Measurements from ENCODE around the gene CDK6.

Gene CDK6

DNA sequence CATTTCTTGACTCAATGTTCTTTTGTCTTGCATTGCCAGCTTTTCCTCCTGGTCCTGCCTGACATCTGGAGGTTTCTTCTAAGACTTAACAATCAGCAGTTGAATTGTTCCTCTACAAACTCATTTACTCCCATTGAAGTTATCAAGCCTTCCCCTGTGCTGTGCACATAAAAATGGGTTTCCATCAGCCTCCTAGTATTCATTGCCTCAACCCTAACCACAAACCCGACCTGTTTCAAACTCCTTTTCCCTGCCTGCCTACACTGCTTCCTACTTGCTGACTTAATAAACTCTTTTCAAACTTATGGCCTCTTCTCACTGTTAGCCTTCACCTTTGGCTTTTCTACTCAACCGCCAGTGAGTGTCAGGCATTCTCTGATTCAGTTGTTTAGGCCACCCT is 9.4 kb upstream of the CDK6 start:
- no peak for DNase-seq

DNA sequence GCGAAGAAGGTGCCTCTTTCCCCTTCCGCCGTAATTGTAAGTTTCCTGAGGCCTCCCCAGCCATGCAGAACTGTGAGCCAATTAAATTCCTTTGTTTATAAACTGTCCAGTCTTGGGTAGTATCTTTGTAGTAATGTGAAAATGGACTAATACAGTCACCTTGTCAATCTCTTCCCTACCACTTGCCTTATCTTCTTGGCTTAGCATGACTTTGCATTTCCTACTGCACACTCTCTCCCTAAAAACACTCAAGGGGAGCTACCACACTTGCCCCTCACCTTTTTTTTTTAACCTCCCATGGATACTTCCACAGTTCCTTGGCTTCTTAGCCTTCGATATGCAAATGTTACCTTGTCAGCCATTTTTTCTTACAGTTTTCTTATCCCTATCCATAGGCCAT is 7.4 kb upstream of the CDK6 start:
- no peak for DNase-seq

- DNase-seq, result peak; percentile 39
These were observed 6.8 kb upstream of the CDK6 start for GRCh38 chr7:92843034-92843760.

DNA sequence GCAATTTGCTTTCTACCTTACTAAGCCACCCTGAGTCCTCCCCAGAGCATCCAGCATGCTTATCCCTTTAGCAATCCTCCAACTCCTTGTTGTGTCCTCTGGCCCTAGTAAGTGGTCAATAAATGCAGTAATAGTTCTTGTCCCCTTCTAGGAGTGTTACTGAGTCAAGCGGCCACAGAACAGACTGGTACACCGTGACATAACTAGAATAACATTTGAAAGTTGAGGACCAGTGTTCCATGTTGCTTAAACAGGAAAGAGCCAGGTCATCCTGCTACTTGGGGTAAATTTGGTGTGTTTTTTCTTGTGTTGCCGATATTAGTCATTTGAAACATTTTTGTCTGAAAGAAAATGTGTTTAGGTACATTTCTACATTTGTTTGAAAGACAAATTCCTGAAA is 4.8 kb upstream of the CDK6 start:
- peak; percentile 13 for DNase-seq

DNA sequence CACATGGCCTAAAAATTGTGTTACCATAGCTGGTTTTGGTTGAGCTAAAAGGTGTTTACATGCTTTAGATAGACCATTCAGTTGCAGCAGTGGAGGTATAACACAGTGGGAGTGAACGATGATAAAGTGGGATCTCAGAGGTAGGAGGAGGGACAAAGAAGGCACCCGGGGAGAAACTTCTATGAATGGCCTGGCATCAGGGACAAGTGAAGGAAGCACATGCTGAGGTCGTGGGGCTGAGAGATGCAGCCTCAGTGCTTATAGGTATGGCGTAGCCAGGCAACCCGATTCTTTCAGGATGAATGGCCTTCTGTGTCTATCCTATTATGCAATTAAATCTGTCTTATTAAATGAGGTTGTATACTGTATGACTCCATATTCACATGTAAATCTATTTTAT is 3.9 kb upstream of the CDK6 start:
- no peak for DNase-seq

DNA sequence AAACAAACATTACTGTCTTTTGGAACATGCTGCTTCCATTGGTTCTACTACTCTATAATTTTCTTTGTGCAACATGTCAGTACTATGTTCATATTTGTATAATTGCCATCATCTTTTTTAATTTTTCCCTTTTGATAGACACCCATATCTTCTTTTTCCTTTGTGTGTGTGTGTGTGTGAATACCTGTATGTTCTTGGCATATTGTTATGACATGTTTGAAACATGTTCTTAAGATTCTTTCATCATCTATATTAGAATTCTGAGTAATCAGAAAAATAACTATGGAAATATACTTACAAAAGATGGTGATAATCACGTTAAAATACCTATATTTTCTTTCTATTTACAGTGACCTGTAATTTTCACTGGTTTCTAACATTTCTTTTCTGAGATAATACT is 3.5 kb upstream of the CDK6 start:
- no peak for DNase-seq

DNA sequence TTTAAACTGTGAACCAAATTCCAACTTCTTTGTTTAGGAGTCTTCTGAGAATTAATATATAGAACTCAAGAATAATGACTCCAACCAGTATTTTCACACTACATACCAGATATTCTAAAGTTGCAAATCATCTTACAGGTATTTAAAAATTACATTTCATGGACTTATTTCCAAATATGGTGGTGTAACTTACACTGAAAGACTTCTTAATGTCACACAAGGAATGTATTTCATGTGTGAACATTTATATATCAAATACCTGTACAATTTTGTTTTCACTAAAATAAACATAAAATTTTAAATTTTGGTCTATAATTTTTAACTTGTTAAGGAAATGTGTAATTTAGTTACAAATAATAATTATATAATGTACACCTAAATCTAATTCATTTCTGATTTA is 2.6 kb upstream of the CDK6 start:
- no peak for DNase-seq

GRCh38 chr7:92837000-92837749 is 802 bp upstream of the CDK6 start:
- DNase-seq, result peak; percentile 40

DNA sequence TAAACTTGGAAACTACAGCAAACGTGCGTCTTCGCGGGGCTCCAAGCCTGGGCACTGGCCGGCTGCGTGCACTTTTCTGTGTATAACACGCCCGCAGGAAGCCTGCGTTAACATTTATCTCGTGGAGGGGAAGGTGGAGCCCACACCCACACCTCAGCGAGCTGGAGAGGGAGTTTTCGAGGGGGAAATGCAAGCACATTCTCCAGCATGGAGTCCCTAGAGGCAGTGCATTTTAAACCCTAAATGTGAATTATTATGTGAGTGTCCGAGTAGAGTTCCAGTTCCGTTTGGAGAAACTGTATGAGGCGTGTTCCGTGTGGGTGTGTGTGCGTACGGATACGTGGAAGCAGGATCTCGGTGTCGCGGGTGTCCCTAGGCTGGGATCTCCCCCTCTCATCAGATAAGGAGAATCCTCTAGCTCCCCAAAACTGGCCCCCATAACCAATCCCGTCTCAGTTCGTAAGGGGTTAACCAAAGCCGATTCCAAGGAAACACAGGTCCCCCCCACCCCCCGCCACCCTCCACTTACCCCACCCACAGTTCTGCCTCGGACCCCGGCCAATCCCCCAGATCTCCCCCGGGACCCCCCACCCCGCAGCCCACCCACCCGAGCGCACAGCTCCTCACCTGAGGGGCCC is 403 bp downstream of the CDK6 start:
- DNase-seq, result peak; percentile 42

DNA sequence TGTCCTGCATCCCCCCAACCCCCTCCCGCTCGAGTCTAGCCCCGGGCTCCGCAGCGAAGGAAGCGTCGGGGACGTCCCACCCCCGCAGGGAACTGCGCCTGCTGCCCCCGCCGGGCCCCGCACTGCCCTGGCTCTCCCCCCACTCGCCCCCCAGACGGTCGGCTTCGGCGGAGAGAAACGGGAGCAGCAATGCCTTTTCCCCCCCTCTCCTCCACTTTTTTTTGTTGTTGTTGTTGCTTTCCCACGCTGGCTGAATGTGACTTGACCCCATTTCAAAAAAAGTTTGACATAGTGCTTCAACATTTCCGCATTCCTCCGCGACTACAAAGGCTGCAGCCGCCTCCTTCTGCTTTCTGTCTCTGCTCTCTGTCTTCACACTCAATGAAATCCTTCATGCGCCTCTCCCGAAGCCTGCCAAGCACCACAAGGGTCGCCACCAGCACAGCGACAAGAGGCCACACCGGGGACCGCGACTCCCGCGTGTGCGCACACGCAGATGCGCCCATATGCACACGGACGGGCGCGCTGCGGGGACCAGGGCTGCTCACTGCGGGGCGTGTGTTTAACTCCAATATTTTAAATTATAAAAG is 1.0 kb downstream of the CDK6 start:
- peak; percentile 84 for DNase-seq

DNA sequence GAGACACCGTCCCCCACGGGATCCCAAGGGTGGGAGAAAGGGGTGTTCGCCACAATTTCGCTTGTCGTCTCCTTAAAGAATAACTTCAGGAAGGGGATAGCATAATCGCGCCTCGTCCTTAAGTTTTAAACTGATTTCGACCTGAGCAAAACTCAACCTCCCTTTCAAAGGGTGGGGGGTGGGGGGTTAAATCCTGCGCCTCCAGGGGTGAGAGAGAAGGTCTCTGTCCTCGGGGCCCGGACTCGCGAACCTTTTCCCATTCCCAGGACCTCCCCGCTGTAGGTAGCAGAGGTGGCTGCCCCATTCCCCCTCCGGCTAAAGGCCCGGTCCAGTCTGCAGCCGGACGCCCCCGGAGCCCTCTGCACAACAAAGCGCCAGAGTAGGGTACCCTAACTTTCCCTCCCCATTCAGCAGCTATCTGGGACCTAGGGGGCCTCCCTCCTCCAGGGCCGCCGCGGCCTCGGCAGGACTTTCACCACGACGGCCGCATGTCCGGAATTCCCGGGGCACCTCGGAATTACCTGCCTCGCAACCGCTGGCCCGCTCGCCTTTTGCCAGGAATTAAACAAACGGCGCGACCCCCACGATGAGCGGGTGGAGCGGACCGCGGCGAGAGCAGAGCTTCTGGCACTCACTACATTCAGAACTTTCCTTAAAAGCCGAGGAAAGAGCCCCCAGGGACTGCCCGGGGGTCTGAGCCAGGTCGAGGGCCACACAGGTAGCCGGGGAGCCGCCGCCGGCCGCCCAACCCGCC is 1.7 kb downstream of the CDK6 start:
- DNase-seq, result peak; percentile 38

DNA sequence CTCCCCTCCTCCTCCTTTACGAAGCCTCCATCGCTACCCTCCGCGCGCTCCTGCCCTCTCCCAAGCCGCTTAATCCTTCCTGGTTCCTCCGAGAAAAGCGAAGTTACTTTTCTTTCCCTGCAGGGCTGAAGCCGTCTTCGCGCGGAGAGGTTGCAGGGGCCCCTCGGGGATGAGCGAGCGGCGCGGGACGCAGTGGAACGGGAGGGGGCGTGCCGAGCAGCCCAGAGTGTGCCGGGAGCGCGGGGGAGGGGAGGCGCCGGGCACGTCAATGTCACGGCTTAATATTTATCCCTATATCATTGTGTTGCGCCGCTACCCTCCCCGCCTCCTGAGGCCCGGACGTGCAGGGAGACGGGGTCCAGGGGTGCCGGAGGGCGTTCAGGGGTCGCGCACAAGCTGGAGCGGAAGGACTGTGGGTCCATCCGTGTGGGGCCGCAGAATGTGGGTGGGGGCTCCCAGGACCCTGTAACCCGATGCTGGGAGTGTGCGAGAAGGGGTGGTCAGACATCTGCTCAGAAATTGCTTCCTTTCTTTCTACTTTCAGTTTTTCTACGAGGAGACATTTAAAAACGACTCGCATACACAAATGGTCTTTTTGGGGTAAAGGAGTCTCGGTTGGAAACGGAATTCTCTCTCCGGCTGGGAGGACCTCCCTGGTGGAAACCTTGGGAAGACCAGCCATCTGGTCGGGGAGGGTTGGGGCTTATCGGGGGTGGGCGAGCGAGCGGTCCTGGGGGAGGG is 2.4 kb downstream of the CDK6 start:
- peak; percentile 82 for DNase-seq

DNA sequence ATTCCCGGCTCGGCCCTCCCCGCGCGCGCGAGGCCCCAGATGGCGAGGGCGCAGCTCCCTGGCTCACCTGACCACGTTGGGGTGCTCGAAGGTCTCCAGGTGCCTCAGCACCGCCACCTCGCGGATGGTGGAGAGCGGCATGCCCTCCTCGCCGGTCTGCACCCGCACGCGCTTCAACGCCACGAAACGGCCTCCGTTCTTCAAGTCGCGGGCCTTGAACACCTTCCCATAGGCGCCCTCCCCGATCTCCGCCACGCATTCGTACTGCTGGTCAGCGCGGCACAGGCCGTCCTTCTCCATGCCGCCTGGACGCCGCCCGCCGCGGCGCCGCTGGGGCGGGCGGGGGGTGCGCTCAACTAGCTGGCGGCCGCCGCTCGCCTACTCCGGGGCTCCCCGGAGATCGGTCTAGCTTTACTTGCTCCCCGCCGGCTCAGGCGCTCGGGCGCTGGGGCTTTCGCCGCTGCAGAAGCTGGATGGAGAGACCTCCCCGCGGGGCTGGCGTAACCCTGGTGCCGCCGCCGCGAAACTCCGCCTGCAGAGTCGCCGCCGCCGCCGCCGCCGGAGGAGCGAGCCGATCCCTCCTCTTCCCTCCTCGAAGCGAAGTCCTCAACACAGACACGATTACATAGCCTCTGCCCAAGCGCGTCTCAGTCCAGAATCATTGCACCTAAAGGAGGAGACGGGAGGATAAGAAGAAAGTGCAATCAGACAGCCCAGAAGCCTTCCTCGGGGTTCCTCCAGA is 3.2 kb downstream of the CDK6 start:
- peak; percentile 79 for DNase-seq

DNA sequence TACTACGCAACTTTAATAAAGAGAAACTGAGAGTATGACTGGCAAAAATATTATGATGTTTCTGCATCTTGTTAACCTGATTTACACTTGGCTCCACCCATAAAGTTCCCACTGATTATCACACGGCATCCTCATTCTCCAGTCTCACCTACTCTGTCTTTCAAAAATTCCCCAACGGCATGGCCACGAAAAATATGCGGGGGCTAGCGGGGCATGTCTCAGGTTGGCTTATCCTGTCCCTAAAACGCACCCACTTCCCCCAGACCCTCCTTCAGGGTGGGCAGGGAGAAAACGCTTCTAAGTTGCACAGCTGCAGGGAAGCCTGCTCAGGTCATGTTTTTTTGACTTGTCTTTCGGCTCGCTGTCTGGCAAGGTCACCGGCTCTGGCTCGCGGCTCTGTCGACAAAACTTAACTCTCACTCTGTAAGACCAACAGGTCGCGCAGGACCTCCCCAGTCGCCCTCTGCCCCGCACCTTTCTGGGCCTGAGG is 3.8 kb downstream of the CDK6 start:
- DNase-seq, result no peak

DNA sequence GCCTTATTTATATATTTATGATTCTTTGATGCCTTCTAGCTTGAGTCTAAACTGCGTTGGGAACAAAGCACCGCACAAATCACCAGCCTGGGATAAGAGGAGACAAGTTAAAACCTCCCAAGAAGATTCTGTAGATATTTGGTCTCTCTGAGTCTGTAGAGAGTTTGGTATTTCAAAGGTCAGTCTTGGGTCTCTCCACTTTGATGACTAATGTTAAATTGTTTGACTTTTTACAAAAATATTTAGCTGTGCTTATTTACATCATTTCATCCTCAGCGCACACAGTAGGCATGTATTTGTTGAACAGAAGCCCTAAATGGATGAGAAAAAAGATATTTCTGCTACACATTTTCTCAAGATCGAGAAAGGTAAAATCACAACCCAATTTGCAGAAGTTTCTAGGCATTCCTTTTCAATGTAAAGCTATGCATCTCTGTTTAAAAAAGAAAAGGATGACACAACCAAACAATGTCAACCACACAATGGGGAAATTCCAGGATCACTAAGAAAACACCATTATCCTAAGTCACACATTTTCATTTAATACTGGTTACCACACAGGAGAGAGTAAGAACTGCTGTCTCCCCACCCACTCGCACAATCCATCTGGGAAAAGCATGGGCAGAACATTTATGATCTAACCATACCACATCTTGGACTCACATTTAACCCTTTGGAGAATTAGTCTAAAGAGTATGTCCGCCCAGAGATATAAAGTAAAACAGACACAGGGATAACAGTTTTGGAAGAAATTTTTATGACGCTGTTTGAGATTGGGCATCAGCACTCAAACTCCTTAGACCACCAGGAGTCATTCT is 4.4 kb downstream of the CDK6 start:
- peak; percentile 93 for DNase-seq

DNA sequence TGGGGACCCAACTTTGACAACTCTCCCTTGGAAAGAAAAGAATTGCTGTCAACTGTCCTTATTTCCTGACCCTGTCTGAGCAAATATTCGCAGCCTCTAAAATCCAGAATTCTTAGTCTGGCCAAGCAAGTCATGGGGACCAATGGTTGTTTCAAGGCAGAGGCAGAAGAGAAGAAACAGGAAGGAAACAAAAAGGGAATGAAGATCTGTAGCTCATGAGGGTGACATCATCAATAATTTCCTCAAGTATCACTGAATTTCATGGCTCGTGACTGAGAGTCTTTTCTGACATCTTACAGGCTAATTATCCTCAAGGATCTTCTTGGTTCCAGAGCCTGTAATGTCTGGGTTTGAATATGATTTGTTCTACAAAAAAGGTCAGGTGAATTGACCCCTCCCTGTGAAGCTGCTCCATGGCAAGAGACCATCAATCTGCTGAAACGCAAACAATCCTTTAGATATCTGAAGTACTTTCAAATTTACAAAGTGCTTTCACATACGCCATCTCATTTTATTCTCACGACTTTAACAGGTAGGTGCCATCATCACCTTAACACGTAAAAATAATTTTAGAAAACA is 5.8 kb downstream of the CDK6 start:
- peak; percentile 49 for DNase-seq

DNA sequence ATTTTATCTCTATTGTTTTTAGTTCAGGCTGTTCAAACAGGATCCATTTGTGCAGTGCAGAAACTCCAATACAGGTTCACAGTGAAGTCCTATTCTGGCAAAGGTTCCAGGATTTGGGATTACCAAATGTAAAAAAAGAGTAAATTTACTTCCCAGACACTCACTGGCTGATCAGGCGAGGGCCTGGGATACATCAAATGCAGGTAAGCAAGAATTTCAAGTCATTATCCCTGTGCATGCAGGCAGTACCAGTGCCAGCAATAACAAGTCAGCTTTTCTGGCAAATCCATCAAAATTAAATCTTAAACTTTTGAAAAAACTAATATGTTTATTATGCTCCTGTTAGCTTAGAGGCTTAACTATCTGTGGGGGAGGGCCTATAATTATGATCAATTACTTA is 6.3 kb downstream of the CDK6 start:
- DNase-seq, result no peak

DNA sequence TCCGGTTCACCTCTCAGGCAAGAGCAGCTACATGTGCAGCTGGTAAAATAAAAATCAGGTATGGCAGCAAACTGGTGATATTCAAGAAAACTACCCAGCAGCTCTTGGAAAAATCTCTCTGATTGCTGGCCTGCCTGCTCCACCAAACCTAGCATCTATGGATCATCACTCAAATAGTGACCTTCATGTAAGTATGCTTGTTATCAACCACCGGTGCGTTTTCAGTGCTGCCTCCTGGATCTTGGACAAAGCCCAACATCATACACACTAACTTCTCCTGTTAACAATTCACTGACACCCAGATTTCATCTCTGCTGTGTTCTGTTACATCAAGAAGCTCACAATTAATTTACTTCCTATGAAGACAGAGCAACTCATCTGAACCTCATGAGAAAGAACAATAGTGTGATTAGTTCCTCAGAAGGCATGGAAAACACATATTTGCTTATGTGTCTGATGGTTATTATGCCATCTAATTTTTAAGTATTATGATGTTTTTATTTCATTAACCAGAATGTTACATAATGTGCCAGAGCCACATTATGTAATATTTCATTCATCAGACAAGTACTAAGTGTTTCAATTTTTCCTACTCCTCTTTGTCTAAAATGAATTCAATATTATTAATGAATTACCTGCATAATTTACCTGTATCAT is 8.8 kb downstream of the CDK6 start:
- DNase-seq, result no peak

GRCh38 chr7:92826258-92826938 is 10.0 kb downstream of the CDK6 start:
- no peak for DNase-seq
